OCI-LY1 (cell line): Measurements from ENCODE around the gene CRYBB1.

Experiments used
- H2AFZ ChIP-seq: fragments of 200-600 bp; sonication (generic), shearing (Covaris generic); 2 replicates; pipeline ENCODE4 v1.6.0; 2014; ENCODE audit warnings: antibody characterized with exemption, mild to moderate bottlenecking, low read length
- H3F3A ChIP-seq: fragments of 200-600 bp; sonication (generic), shearing (Covaris generic); 2 replicates; pipeline ENCODE4 v1.6.0; 2014; ENCODE audit warnings: mild to moderate bottlenecking, antibody characterized with exemption, low read length, moderate library complexity; ENCODE audit not compliant: insufficient read depth
- H3K27ac ChIP-seq: fragments of 200-600 bp; sonication (generic); 2 replicates; pipeline ENCODE4 v1.5.1; 2014; ENCODE audit warnings: low read length, mixed run types, mild to moderate bottlenecking, low read depth; ENCODE audit not compliant: poor library complexity, severe bottlenecking
- H3K27me3 ChIP-seq: fragments of 200-600 bp; sonication (generic); 2 replicates; pipeline ENCODE4 v1.6.0; 2014; ENCODE audit warnings: antibody characterized with exemption, mild to moderate bottlenecking, low read length, moderate library complexity; ENCODE audit not compliant: insufficient read depth
- H3K36me3 ChIP-seq: fragments of 200-600 bp; sonication (generic); 2 replicates; pipeline ENCODE4 v1.6.1; 2014; ENCODE audit warnings: mild to moderate bottlenecking, antibody characterized with exemption, low read length, moderate library complexity, mixed read lengths; ENCODE audit not compliant: insufficient read depth
- H3K4me1 ChIP-seq: fragments of 200-600 bp; sonication (generic); 2 replicates; pipeline ENCODE4 v1.5.1; 2014; ENCODE audit warnings: mild to moderate bottlenecking, low read length, moderate library complexity; ENCODE audit not compliant: insufficient read depth, severe bottlenecking
- H3K4me2 ChIP-seq: fragments of 200-600 bp; sonication (generic), shearing (Covaris generic); 2 replicates; pipeline ENCODE4 v1.6.1; 2014; ENCODE audit warnings: low read length
- H3K4me3 ChIP-seq: fragments of 200-600 bp; sonication (generic); 2 replicates; pipeline ENCODE4 v1.5.1; 2014; ENCODE audit warnings: low read length, low read depth, mild to moderate bottlenecking, mixed read lengths; ENCODE audit not compliant: poor library complexity, severe bottlenecking
- H3K79me2 ChIP-seq: fragments of 200-600 bp; shearing (Covaris generic); 2 replicates; pipeline ENCODE4 v1.6.1; 2016; ENCODE audit warnings: mixed run types, low read length, mixed read lengths; ENCODE audit not compliant: insufficient read depth
- H3K9ac ChIP-seq: fragments of 200-600 bp; sonication (generic), shearing (Covaris generic); 2 replicates; pipeline ENCODE4 v1.6.1; 2014; ENCODE audit warnings: mild to moderate bottlenecking, low read length, mixed read lengths
- H3K9me2 ChIP-seq: fragments of 200-600 bp; sonication (generic), shearing (Covaris generic); 2 replicates; pipeline ENCODE4 v1.6.1; 2014; ENCODE audit warnings: low read depth, mild to moderate bottlenecking, low read length, mixed read lengths
- H3K9me3 ChIP-seq: fragments of 200-600 bp; shearing (Covaris generic); 2 replicates; pipeline ENCODE4 v1.6.1; 2014; ENCODE audit warnings: low read length, mixed read lengths
- H4K20me1 ChIP-seq: fragments of 200-600 bp; sonication (generic), shearing (Covaris generic); 2 replicates; pipeline ENCODE4 v1.6.0; 2016; ENCODE audit warnings: mild to moderate bottlenecking, low read length; ENCODE audit not compliant: insufficient read depth
- CTCF ChIP-seq: fragments of 200-600 bp; sonication (generic), shearing (Covaris generic); IDR thresholded peaks from 2 replicates; pipeline ENCODE4 v1.5.1; 2017; ENCODE audit warnings: mild to moderate bottlenecking, antibody characterized with exemption, low read length, moderate library complexity, mixed read lengths
- EZH2 ChIP-seq: fragments of 200-600 bp; sonication (generic), shearing (Covaris generic); IDR thresholded peaks from 2 replicates; pipeline ENCODE4 v1.8.0; 2017; ENCODE audit warnings: borderline replicate concordance, mixed run types, mild to moderate bottlenecking, antibody characterized with exemption, low read length, moderate library complexity, mixed read lengths

CRYBB1 gene

GRCh38 chr22:26612652-26613051 is 5.2 kb downstream of the CRYBB1 start:
- TF ChIP-seq CTCF, result no peak
- TF ChIP-seq EZH2, result no peak
- Histone ChIP-seq H4K20me1 (no peaks in the 10 kb centered on the region), H3K4me3 (no peak overlapping the region), H3K79me2 (no peaks in the 10 kb centered on the region), H3K36me3 (no peaks in the 10 kb centered on the region), H3K4me2 (no peak overlapping the region), H2AFZ (no peak overlapping the region), H3K9me3 (no peaks in the 10 kb centered on the region), H3K27me3 (no peaks in the 10 kb centered on the region), H3K9me2 (no peaks in the 10 kb centered on the region), H3K9ac (no peak overlapping the region), H3K4me1 (peaks cover 39% of the 10 kb centered on the region), H3K27ac (no peak overlapping the region), H3F3A (no peaks in the 10 kb centered on the region)

- Histone ChIP-seq H3K79me2 (no peaks in the 10 kb centered on the region), H3F3A (no peaks in the 10 kb centered on the region), H3K4me1 (peaks cover 36% of the 10 kb centered on the region), H3K9ac (no peak overlapping the region), H4K20me1 (no peaks in the 10 kb centered on the region), H2AFZ (no peak overlapping the region), H3K9me2 (no peaks in the 10 kb centered on the region), H3K27me3 (no peaks in the 10 kb centered on the region), H3K27ac (no peak overlapping the region), H3K36me3 (no peaks in the 10 kb centered on the region), H3K9me3 (no peaks in the 10 kb centered on the region), H3K4me3 (no peak overlapping the region), H3K4me2 (no peak overlapping the region)
- TF ChIP-seq EZH2 (no peak), CTCF (no peak)
These were observed 6.8 kb downstream of the CRYBB1 start for GRCh38 chr22:26610996-26611395.

- H4K20me1 ChIP-seq, result no peaks in the 10 kb centered on the region
- TF ChIP-seq CTCF (no peak), EZH2 (no peak)
- H3K36me3 ChIP-seq, result no peaks in the 10 kb centered on the region
- no peak overlapping the region for H3K9ac ChIP-seq
- H3K4me3 ChIP-seq, result no peak overlapping the region
- no peak overlapping the region for H3K27ac ChIP-seq
- H3K4me2 ChIP-seq, result peak overlapping the region; percentile 10; the same call in 1 of the 2 replicates
- no peaks in the 10 kb centered on the region for H3K9me3 ChIP-seq
- H3K9me2 ChIP-seq, result no peaks in the 10 kb centered on the region
- no peak overlapping the region for H2AFZ ChIP-seq
- H3K4me1 ChIP-seq, result peaks cover 29% of the 10 kb centered on the region
- no peaks in the 10 kb centered on the region for H3K79me2 ChIP-seq
- no peaks in the 10 kb centered on the region for H3K27me3 ChIP-seq
- H3F3A ChIP-seq, result no peaks in the 10 kb centered on the region
These were observed 7.5 kb downstream of the CRYBB1 start for GRCh38 chr22:26610072-26610958.
